ENCODE data around the gene THSD4.
"Not testable (repeated sequence)": the region's sequence is repeated elsewhere in the genome, so short reads cannot be mapped to it uniquely, and the experiment has no call there.

THSD4 gene

DNA sequence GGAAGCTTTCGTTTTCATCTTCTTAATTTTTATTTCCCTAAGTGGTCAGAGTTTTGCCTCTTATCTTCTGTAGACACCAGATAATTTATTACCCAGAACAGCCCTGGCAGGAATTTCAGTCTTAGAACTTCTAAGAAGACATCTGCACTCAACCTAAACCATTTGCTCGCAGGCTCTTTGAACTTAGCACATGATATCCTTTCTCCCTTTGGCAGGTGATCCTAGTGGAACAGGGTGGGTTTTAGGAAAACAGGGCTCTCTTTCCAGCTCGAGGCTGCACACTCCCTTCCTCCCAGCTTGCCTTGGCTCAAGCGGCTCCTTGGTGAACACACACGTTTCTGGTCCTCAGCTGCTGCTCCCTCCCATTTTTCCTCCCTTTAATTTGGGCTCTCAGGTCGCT is 116.5 kb downstream of the THSD4 start:
- DNase-seq = no peak

GRCh38 chr15:71232411-71232810 is 117.1 kb downstream of the THSD4 start:
- DNase-seq = no peak

- no peak for DNase-seq
These were observed 122.4 kb downstream of the THSD4 start for GRCh38 chr15:71237456-71238188.

DNA sequence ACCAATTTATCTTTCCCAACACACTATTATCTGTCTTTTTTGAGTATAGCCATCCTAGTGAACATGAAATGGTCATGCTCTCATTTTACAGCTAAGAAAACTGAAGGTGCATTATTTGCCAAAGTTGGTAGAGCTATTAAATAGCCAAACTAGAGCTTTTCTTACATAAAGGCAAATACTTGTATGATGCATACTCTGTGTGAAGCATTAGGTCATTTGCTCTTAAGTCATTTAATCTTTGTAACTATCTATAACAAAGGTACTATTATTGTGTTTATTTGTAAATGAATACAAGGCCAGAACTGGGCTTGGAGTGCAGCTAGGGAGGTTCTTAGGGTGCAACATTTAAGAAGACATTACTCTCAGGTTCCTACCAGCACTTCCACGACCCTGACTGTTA is 123.7 kb downstream of the THSD4 start:
- no peak for DNase-seq

DNA sequence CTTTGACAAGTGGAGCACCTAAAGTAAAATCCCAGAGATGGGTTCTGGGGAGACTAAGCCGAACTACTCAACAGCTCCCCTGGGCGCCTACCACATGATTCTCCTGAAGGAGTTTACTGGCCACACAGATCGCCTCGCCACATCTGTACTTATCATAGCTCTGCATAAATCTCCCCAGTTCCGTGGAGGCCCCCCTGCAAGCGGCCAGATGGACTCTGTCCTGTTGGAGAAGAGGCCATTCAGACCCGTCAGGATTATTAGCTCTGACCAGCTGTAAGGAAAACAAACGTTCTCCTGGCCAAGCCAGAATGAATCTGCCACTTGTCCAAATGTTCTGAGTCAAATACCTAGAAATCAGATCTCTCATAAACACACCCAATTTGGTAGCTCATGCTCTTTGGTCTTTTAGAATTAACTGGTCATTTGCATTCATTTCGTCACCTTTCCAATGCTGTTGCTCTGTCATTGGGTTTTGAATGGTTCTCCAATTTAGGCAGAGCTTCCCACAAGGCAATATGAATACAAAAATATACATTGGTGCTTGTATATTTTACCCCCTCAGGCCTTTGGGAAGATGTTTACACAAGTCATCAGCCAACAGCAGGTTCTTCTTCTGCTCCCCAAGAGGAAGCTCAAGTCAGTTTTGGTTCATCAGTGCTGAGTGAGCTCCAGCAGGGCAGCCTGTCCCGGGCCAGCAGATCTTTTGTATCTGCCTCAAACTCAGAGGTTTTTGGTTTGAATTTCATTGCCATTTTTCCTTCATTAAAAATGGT is 124.5 kb downstream of the THSD4 start:
- no peak for DNase-seq

DNA sequence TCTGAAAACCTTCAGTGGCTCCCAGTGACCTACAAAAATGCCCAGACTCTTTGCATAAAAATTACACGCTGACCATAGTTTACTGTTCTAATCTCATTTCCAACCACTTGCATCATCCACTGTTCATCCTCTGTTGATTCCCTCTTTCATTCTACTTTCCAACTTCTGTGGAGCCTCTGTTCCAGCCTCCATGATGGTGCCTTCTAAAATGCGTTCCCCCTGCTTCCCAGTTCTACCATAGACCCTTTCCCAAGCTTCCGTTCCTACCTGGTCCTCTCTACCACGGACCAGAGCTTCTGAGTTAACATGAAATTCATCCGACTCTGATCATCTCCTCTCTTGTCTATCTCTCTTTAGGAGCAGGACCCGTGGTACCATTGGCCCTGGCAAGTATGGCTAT is 127.0 kb downstream of the THSD4 start:
- no peak for DNase-seq

- DNase-seq = no peak
These were observed 129.0 kb downstream of the THSD4 start for GRCh38 chr15:71244250-71244649.

DNA sequence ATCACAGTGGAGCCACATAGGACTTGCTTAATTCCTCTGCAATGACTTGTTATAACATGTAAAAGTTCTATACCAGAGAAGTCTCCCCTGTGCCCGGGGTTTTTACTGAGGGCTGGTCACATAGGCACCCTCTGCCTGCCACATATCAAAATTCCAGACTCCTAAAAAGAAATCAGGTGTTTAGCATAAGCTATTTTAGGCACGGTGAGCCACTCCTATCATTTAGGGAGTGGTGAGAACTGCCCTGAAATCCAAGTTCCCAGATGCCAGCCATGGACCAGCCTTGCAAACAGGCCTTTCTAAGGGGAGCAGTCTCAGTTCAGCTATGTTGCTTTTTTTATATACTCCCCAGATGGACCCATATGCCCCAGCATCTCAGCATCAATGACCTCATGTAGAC is 130.3 kb downstream of the THSD4 start:
- DNase-seq = no peak

DNA sequence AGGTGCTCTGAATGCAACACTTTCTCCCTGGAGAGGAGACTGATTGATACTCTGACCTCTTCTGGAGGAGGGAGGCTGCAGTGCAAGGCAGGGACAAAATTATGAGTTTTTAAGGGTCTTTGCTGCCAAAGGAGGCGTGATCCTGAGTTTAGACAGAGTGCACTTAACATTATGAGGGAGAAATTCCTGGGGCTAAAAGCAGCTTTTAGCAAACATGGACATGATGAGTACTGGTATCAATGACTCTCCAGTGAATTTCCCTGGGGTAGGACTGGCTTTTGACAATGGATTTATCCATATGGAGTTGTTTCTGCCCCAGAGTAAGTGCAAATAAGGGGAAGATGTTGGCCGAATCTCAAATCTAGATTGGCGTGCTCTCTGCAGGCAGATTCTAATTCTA is 133.1 kb downstream of the THSD4 start:
- no peak for DNase-seq

DNA sequence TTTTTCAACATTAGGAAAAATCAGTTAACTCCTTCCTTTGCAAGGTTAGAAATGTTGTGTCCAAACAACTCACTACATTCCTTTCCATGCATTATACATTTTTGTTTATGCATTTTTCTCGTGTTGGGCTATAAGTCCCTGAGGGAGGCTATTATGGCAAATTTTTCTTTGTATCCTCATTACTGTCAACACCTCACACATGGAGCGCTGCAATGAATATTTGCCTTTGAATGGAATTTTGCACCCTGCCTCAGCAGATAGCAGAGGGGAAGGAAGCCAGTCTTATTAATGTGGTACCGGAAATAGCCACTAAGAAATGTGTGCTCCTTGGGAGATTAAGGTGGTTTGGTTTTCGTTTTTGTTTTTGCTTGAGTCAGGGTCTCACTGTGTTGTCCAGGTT is 134.7 kb downstream of the THSD4 start:
- no peak for DNase-seq

DNA sequence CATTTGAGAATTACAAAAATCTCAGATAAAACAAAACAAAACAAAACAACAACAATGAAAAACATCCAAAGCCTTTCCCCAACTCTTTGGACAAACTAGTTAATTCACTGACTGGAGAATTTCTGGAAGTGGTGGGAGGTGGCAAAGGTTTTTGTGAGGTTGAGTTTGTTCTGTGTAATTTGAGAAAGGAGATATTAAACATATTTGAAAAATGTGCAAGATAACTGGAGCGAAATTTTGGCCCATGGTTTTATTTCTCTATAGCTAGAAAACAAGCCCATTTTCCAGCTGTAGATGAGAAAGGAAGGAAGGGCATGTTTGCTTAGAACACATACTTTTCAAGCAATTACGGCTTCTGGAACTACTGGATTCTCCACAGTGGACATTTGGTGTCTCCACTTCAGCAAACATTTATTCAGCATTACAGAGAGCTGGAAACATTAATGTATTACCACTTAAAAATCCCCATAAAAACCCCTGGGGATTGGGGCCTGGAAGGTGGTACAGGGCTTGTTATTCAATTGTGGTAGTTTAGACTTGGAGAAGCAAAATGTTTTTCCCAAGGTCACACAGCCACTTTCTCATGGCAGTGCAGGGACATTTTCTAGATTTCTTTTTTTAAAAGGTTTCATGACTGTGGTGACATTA is 135.8 kb downstream of the THSD4 start:
- DNase-seq = no peak

DNA sequence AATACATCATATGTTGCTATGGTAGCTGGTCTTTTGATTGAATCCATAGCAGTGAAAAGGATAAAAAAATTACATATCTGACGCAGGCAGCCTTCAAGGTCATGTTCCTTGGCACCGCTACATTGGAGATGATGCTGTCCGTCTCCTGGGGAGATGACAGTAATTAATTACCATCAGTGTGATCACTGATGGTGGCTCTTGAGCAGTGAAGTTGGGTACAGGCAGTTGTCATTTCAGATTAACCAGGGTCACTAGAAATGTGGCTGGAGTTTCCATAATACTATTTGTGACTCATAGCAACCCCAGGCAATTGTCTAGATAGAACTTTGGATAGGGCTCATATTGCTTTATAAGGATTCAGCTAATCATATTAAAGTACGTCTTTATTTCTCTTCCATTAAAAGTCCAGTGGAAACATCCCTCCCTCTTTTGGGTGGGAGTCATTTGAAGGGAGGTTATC is 136.3 kb downstream of the THSD4 start:
- no peak for DNase-seq

- DNase-seq = no peak
These were observed 136.9 kb downstream of the THSD4 start for GRCh38 chr15:71252044-71252739.

DNA sequence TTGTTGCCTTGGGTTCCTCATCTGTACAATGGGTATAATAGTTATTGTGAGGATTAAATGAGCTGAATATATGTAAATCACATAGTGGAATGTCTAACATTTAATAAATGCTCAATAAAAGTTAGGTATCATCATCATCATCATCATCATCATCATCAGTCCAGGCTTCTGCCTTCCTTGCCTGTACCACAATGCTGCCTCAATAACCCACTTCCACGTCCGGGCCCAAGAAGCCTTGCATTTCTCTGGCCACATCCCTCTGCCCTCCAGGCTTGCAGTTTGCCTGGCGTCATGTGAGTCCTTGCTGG is 137.4 kb downstream of the THSD4 start:
- DNase-seq = no peak

- no peak for DNase-seq
These were observed 139.2 kb downstream of the THSD4 start for GRCh38 chr15:71254491-71254890.

DNA sequence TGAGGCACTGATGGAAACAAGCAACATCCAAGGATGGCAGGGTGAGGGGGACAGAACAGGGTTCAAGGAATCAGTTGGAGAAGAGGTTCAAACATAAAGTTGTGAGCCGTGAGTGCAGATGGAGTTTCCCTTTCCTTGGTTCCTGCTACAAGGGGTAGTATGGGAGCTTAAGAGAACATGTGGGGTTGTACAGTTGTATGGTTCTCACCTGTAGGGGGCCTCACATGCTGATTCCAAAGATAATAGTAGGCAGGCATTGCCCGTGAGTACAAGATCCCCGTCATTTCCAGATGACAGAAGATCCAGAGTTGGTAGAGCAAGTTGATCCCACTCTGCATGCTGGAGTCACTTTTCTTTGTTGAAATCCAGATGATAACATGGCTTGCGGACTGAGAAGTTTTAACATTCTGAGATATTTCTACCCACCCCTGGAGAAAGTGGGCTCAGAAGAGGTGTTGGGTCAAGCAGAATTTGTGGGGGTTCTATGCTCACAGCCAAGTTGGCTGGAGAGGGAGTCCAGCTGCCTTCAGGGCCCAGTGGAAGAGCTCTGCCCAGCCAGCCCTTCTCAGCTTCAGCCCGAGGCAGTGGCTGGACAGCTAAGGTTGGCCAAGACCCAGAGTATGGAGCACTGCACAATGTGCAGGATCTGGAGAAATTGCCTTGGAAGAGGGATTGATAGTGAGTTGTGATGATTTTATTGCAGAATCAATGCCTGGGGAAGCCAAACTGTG is 141.8 kb downstream of the THSD4 start:
- DNase-seq = no peak

GRCh38 chr15:71259866-71260265 is 144.6 kb downstream of the THSD4 start:
- DNase-seq = no peak

GRCh38 chr15:71261418-71261817 is 146.1 kb downstream of the THSD4 start:
- DNase-seq = no peak

- no peak for DNase-seq
These were observed 146.6 kb downstream of the THSD4 start for GRCh38 chr15:71261909-71262308.

- no peak for DNase-seq
These were observed 147.3 kb downstream of the THSD4 start for GRCh38 chr15:71262599-71262998.

- not testable (repeated sequence) for DNase-seq
These were observed 150.3 kb downstream of the THSD4 start for GRCh38 chr15:71265606-71266005.

GRCh38 chr15:71271327-71271726 is 156.1 kb downstream of the THSD4 start:
- no peak for DNase-seq

DNA sequence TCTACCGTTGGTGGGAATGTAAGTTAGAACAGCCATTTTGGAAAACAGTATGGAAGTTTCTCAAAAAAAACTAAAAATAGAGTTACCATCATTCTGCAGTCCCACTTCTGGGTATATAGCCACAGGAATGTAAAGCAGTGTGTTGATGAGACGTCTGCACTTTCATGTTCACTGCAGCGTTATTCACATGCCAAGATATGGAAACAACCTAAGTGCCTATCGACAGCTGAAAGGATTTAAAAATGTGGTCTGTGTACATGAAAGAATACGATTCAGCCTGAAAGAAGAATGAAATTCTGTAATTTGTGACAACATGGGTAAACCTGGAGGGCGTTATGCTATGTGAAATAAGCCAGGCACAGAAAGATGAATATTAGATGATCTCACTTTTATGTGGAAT is 157.7 kb downstream of the THSD4 start:
- DNase-seq = no peak

Data from bone marrow (tissue), 2 donors.